GM19239 (cell line): ENCODE data around the gene STK39.
A peak's percentile ranks its signal among the peaks of the same experiment; 100 is the strongest.

ENCODE experiments used
- DNase-seq: peaks from one replicate; pipeline ENCODE4 v3.0.0; 2011; ENCODE audit warnings: low spot score; ENCODE audit not compliant: insufficient read length
- FAIRE-seq: peaks from 2 replicates; lab custom pipeline; 2011; peaks lifted over from hg19 to GRCh38; lab: Jason Lieb, UNC

Gene STK39

GRCh38 chr2:168211664-168212163 lies 35.7 kb downstream of the STK39 start:
- FAIRE-seq, result no peak
- DNase-seq, result no peak

GRCh38 chr2:168210895-168211570 lies 36.4 kb downstream of the STK39 start:
- DNase-seq (no peak), FAIRE-seq (no peak)

- no peak for FAIRE-seq
- DNase-seq, result no peak
Observed at GRCh38 chr2:168210216-168210894, 37.0 kb downstream of the STK39 start.

- no peak for FAIRE-seq
- DNase-seq, result no peak
Observed at GRCh38 chr2:168208652-168209051, 38.7 kb downstream of the STK39 start.

- DNase-seq, result no peak
- FAIRE-seq, result no peak
Observed at GRCh38 chr2:168207851-168208250, 39.5 kb downstream of the STK39 start.

GRCh38 chr2:168203762-168204693 lies 43.4 kb downstream of the STK39 start:
- FAIRE-seq (no peak), DNase-seq (no peak)

- FAIRE-seq, result no peak
- no peak for DNase-seq
Observed at GRCh38 chr2:168201584-168202116, 45.7 kb downstream of the STK39 start.

GRCh38 chr2:168200930-168201583 lies 46.3 kb downstream of the STK39 start:
- FAIRE-seq (no peak), DNase-seq (no peak)

GRCh38 chr2:168198476-168199207 lies 48.8 kb downstream of the STK39 start:
- DNase-seq (no peak), FAIRE-seq (no peak)

GRCh38 chr2:168196764-168197180 lies 50.6 kb downstream of the STK39 start:
- DNase-seq, result no peak
- FAIRE-seq, result no peak

GRCh38 chr2:168194784-168195522 lies 52.4 kb downstream of the STK39 start:
- DNase-seq, result peak; percentile 25
- FAIRE-seq, result peak; percentile 90

GRCh38 chr2:168192839-168193616 lies 54.4 kb downstream of the STK39 start:
- FAIRE-seq, result no peak
- no peak for DNase-seq

- no peak for DNase-seq
- no peak for FAIRE-seq
Observed at GRCh38 chr2:168191955-168192785, 55.2 kb downstream of the STK39 start.

- no peak for DNase-seq
- FAIRE-seq, result no peak
Observed at GRCh38 chr2:168190590-168191336, 56.6 kb downstream of the STK39 start.

- no peak for DNase-seq
- no peak for FAIRE-seq
Observed at GRCh38 chr2:168189835-168190569, 57.4 kb downstream of the STK39 start.

GRCh38 chr2:168188002-168188401 lies 59.4 kb downstream of the STK39 start:
- FAIRE-seq (no peak), DNase-seq (no peak)
